ENCODE measurements around the gene UGT2B15. TPM values are rescaled to one million over a fixed set of nuclear protein-coding genes. Genes with fewer than 3 reads are reported as not detected.
"Not testable (repeated sequence)": the region's sequence is repeated elsewhere in the genome, so short reads cannot be mapped to it uniquely, and the experiment has no call there.

Gene UGT2B15
- total RNA-seq: not detected
- long read RNA-seq: 0 reads

- ATAC-seq; DNase-seq; intact Hi-C loops (cut with micrococcal nuclease): not testable (repeated sequence)
Observed at GRCh38 chr4:68670479-68670939, at the start of gene UGT2B15. Gene UGT2B15, minus strand, starts transcription at chr4:68670652. Its CDS starts 34 bp downstream, at chr4:68670618.

GRCh38 chr4:68719075-68719473 is 48.6 kb upstream of the UGT2B15 start:
- DNase-seq: no peak
- intact Hi-C loops (cut with micrococcal nuclease): no loop called here
- ATAC-seq: no peak

DNA sequence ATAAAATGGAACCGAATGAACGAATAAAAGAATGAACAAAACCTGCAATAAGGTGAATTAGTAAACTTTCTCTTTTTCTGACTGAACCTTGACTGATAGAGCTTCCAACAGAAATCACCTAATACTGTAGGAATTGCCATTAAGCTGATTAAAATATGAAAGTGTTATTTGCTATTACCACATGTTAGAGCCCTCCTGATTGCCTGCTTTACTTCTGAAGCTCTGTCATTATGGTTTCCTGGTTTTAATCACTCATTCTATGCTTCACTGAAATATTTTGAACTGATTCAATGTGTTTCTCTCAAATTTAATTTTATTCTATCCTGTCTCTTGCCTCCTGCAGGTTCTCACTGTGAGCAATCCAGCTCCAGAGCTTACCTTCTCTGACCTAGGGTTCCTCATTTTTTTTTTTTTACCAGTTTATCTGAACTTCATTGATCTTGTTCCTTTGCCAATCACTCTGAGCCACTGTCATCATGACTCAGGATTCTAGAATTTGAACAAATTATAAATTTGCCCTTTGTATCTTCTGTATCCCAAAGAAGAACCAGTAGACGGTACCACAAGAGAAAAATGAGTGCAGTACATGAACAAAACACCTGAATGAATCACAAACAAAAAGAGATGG is 48.1 kb upstream of the UGT2B15 start:
- ATAC-seq (no peak), DNase-seq (no peak)
- intact Hi-C loops (cut with micrococcal nuclease): no loop called here

GRCh38 chr4:68717999-68718398 is 47.5 kb upstream of the UGT2B15 start:
- DNase-seq: no peak
- intact Hi-C loops (cut with micrococcal nuclease): no loop called here
- no peak for ATAC-seq

GRCh38 chr4:68714400-68714799 is 43.9 kb upstream of the UGT2B15 start:
- ATAC-seq: no peak
- intact Hi-C loops (cut with micrococcal nuclease): no loop called here
- no peak for DNase-seq

- ATAC-seq: no peak
- intact Hi-C loops (cut with micrococcal nuclease): no loop called here
- no peak for DNase-seq
Observed at GRCh38 chr4:68712207-68712606, 41.8 kb upstream of the UGT2B15 start.

DNA sequence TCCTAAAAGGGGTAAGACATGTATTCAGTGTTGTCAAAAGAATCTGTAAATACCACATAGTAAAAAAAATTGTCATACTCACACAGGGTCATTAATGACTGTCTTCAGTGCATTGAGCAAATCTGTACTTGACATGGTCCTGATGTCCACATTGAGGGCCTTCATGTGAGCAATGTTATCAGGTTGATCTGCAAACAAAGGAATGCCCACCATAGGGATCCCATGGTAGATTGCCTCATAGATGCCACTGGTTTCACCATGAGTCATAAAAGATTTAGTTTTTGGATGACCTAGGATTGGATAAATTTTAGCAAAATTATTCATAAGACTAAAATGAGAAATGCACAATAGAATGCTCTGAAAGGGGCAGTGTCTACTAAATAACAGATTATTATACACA is 38.1 kb upstream of the UGT2B15 start:
- DNase-seq (no peak), ATAC-seq (no peak)

DNA sequence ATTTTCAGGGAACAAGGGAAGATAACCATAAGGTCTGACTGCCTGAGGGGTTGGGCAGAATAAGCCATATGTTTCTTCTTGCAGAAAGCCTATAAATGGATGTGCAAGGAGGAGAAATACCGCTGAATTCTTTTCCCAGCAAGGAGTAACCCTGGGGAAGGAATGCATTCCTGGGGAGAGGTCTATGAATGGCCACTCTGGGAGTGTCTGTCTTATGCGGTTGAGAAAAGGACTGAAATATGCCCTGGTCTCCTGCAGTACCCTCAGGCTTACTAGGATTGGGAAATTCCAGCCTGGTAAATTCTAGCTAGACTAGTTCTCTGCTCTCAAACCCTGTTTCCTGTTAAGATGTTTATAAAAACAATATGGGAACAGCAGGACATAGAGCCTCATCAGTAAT is 32.7 kb upstream of the UGT2B15 start:
- ATAC-seq; DNase-seq; intact Hi-C loops (cut with micrococcal nuclease): not testable (repeated sequence)

More for the DNA sequence above, 38.1 kb upstream of the UGT2B15 start:
- intact Hi-C loops (cut with micrococcal nuclease): no loop called here

- DNase-seq: no peak
- ATAC-seq: no peak
- intact Hi-C loops (cut with micrococcal nuclease): no loop called here
Observed at GRCh38 chr4:68700152-68700551, 29.7 kb upstream of the UGT2B15 start.

- ATAC-seq (no peak), DNase-seq (no peak)
- intact Hi-C loops (cut with micrococcal nuclease): no loop called here
Observed at GRCh38 chr4:68693325-68694075, 23.0 kb upstream of the UGT2B15 start.

DNA sequence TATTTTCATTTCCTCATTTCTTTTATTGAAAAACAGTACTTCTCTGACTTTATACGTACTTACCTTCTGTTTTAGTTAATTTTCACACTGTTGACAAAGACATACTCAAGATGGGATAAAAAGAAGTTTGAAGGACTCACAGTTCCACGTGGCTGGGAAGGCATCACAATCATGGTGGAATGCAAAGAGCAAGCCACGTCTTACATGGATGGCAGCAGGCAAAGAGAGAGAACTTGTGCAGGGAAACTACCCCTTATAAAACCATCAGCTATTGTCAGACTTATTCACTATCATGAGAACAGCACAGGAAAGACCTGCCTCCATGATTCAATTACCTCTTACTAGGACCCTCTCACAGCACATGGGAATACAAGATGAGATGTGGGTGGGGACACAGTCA is 20.7 kb upstream of the UGT2B15 start:
- DNase-seq: no peak
- intact Hi-C loops (cut with micrococcal nuclease): no loop called here
- no peak for ATAC-seq

- ATAC-seq: no peak
- intact Hi-C loops (cut with micrococcal nuclease): no loop called here
- no peak for DNase-seq
Observed at GRCh38 chr4:68683034-68683433, 12.6 kb upstream of the UGT2B15 start.

DNA sequence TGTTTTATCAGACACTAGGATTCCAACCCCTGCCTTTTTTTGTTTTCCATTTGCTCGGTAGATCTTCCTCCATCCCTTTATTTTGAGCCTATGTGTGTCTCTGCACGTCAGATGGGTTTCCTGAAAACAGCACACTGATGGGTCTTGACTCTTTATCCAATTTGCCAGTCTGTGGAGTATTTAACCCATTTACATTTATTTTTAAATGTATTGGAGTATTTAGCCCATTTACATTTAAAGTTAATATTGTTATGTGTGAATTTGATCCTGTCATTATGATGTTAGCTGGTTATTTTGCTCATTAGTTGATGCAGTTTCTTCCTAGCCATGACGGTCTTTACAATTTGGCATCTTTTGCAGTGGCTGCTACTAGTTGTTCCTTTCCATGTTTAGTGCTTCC is 10.8 kb upstream of the UGT2B15 start:
- intact Hi-C loops (cut with micrococcal nuclease); DNase-seq; ATAC-seq: not testable (repeated sequence)

- no peak for ATAC-seq
- intact Hi-C loops (cut with micrococcal nuclease): no loop called here
- DNase-seq: no peak
Observed at GRCh38 chr4:68673143-68673542, 2.7 kb upstream of the UGT2B15 start.

- intact Hi-C loops (cut with micrococcal nuclease); ATAC-seq; DNase-seq: not testable (repeated sequence)
Observed at GRCh38 chr4:68671217-68671616, 765 bp upstream of the UGT2B15 start.

- ATAC-seq; intact Hi-C loops (cut with micrococcal nuclease); DNase-seq: not testable (repeated sequence)
Observed at GRCh38 chr4:68668537-68669163, 1.8 kb downstream of the UGT2B15 start.

DNA sequence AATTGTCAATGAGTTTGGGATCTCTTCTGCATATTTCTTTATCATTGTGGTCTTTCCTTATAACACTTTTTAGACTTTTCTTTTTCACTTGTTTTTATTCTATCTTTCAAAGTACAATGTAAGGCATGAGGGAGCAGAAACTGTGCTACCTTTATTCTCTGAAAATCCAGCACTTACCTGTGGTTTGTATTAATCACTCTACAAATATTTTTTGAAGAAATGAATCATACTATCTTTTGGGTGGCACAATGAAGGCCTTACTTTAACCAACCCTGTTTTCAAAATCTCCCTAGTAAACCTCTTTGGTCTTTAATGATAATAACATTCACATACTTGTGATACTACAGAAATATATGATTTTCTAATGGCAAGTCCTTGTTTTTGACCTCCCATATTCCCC is 2.9 kb downstream of the UGT2B15 start:
- ATAC-seq; DNase-seq; intact Hi-C loops (cut with micrococcal nuclease): not testable (repeated sequence)

DNA sequence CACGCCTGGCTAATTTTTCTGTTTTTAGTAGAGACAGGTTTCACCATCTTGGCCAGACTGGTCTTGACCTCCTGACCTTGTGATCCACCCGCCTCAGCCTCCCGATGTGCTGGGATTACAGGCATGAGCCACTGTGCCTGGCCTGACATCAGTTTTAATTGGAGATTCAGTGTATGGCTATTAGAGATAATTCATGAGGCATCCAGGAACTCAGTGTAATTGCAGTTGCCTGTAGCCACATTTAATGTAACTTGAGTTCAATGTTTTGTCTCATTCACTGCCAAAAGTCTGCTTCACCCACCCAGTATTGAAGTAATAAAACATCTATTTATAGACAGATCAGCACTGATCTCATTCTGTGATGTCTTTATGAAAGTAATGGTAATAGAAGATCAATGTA is 5.7 kb downstream of the UGT2B15 start:
- ATAC-seq; intact Hi-C loops (cut with micrococcal nuclease); DNase-seq: not testable (repeated sequence)

DNA sequence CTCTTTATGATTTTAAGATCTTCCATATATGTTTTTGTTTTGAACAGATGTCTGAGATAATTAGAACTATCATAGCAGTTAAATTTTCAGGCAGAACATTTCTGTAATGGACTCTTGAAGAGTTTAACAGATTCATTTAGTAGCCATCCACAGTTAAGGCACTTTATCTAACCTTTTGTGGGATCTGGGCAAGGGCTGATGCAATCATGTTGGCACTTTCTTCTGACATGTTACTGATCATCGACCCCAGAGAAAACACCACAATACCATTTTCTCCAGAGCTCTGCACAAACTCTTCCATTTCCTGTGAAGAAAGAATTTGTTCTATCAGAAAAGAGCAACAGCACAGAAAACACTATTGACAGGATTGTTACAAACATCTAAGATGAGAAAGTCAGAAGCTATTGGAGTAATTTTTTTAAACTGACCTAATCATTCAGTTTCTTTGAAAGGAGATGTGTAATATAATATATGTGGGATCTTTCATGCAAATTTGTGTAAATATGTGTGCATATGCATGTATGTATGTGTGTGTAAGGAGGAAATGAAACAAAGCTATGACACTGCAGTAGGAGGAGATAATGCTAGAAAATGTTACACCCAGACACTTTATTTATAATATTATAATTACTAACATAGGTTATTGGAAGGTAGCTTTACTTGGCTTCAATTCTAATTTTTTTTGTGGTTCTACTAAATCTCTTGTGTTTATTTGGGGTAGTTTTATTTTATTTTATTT is 7.4 kb downstream of the UGT2B15 start:
- ATAC-seq; intact Hi-C loops (cut with micrococcal nuclease); DNase-seq: not testable (repeated sequence)

Measured in left ventricle myocardium superior (tissue), 1 donor.